H1 (cell line): ENCODE results near the gene TECTB. TPM values are rescaled to one million over a fixed set of nuclear protein-coding genes. Genes with fewer than 3 reads are reported as not detected.

Experiments used
- CTCF ChIA-PET: fragments of 300-600 bp; sonication (Branson Sonifier 250); formaldehyde crosslinking; loops from one replicate; lab custom pipeline; 2021; ENCODE audit not compliant: partially characterized antibody; lab: Charles Lee
- POLR2A ChIA-PET: fragments of 300-600 bp; sonication (Branson Sonifier 250); formaldehyde crosslinking; loops from one replicate; lab custom pipeline; 2021; ENCODE audit warnings: inconsistent platforms; ENCODE audit not compliant: partially characterized antibody; lab: Charles Lee
- DNase-seq, 2 experiments: peaks; one replicate each; pipeline versions ENCODE4 v3.0.0 to v3.0.0-alpha.2; 2010 to 2022; ENCODE audit warnings: low spot score in 2 of 2, low read depth in 1 of 2, mixed read lengths in 1 of 2
- FAIRE-seq: peaks from 2 replicates; lab custom pipeline; 2011; peaks lifted over from hg19 to GRCh38; lab: Jason Lieb, UNC
- H2AFZ ChIP-seq: 2 replicates; pipeline ENCODE4 v1.8.1; 2012; ENCODE audit warnings: low read length, inconsistent platforms
- H2AK5ac ChIP-seq: 2 replicates; pipeline ENCODE4 v1.6.1; 2013; ENCODE audit warnings: low read depth, low read length
- H2BK120ac ChIP-seq: replicated peaks from 2 replicates; pipeline ENCODE3; 2013; ENCODE audit warnings: low read depth, low read length, inconsistent platforms
- H2BK12ac ChIP-seq: 2 replicates; pipeline ENCODE4 v1.6.1; 2013; ENCODE audit warnings: low read depth, low read length
- H2BK15ac ChIP-seq: 2 replicates; pipeline ENCODE4 v1.6.1; 2013; ENCODE audit warnings: low read length
- H2BK20ac ChIP-seq: 2 replicates; pipeline ENCODE4 v1.6.1; 2013; ENCODE audit warnings: low read length
- H2BK5ac ChIP-seq: 2 replicates; pipeline ENCODE4 v1.6.1; 2013; ENCODE audit warnings: low read depth, low read length
- H3K14ac ChIP-seq: 2 replicates; pipeline ENCODE4 v1.6.1; 2013; ENCODE audit warnings: inconsistent platforms; ENCODE audit not compliant: insufficient read length
- H3K18ac ChIP-seq: 2 replicates; pipeline ENCODE4 v1.6.1; 2013; ENCODE audit warnings: low read length; ENCODE audit errors: extremely low read depth
- H3K23ac ChIP-seq: 2 replicates; pipeline ENCODE4 v1.6.1; 2013; ENCODE audit warnings: inconsistent platforms; ENCODE audit not compliant: insufficient read length
- H3K23me2 ChIP-seq: 2 replicates; pipeline ENCODE4 v1.6.1; 2013; ENCODE audit warnings: low read depth, low read length
- H3K27ac ChIP-seq: 2 replicates; pipeline ENCODE4 v1.6.1; 2011; ENCODE audit warnings: low read depth, low read length, inconsistent platforms
- H3K27me3 ChIP-seq, 4 experiments: replicated peaks in 1 of 4; 1 replicate in 1 of 4; 2 replicates in 3 of 4; pipeline versions ENCODE4 v1.6.1 to v1.8.1; 2011 to 2013; ENCODE audit warnings: low read length in 3 of 4, mild to moderate bottlenecking in 3 of 4, inconsistent platforms in 2 of 4, mixed read lengths in 2 of 4, moderate library complexity in 1 of 4; ENCODE audit not compliant: control insufficient read depth in 3 of 4, insufficient read depth in 3 of 4; ENCODE audit errors: extremely low read depth in 1 of 4
- H3K36me3 ChIP-seq, 4 experiments: 2 replicates each; pipeline versions ENCODE4 v1.6.1 to v1.8.1; 2011 to 2013; ENCODE audit warnings: mild to moderate bottlenecking in 4 of 4, low read length in 3 of 4, moderate library complexity in 2 of 4, control low read depth in 1 of 4, inconsistent platforms in 1 of 4; ENCODE audit not compliant: insufficient read depth in 4 of 4, control insufficient read depth in 2 of 4
- H3K4ac ChIP-seq: replicated peaks from 2 replicates; pipeline ENCODE3; 2013; ENCODE audit warnings: low read length, low read depth, mixed read lengths, inconsistent platforms; ENCODE audit not compliant: insufficient read length
- H3K4me1 ChIP-seq, 4 experiments: replicated peaks in 1 of 4; 1 replicate in 1 of 4; 2 replicates in 3 of 4; pipeline versions ENCODE4 v1.6.1 to v1.8.1; 2011 to 2013; ENCODE audit warnings: low read length in 3 of 4, inconsistent platforms in 2 of 4, mixed read lengths in 1 of 4; ENCODE audit not compliant: insufficient read depth in 4 of 4, control insufficient read depth in 3 of 4
- H3K4me2 ChIP-seq, 2 experiments: 2 replicates each; pipeline versions ENCODE4 v1.6.1 to v1.8.1; 2011 to 2013; ENCODE audit warnings: low read depth in 2 of 2, low read length in 2 of 2, control low read depth in 1 of 2, inconsistent platforms in 1 of 2, mild to moderate bottlenecking in 1 of 2; ENCODE audit not compliant: insufficient read depth in 1 of 2
- H3K4me3 ChIP-seq, 4 experiments: fragments of 200-600, 300-600 bp in 1 of 4; sonication (generic), shearing (Covaris generic), sonication (Bioruptor Twin) in 1 of 4; 2 replicates each; pipeline versions ENCODE4 v1.5.1 to v1.8.1; 2011 to 2016; ENCODE audit warnings: low read length in 4 of 4, low read depth in 3 of 4, control low read depth in 2 of 4, inconsistent platforms in 2 of 4, mild to moderate bottlenecking in 2 of 4, mixed read lengths in 1 of 4, moderate library complexity in 1 of 4; ENCODE audit not compliant: insufficient read depth in 2 of 4; ENCODE audit errors: extremely low read depth in 1 of 4
- H3K56ac ChIP-seq: replicated peaks from 2 replicates; pipeline ENCODE3; 2013; ENCODE audit warnings: low read depth, mild to moderate bottlenecking, mixed read lengths, low read length, inconsistent platforms; ENCODE audit not compliant: insufficient read length
- H3K79me1 ChIP-seq: 2 replicates; pipeline ENCODE4 v1.6.1; 2013; ENCODE audit warnings: low read depth, low read length, control low read depth
- H3K79me2 ChIP-seq, 2 experiments: 2 replicates each; pipeline versions ENCODE4 v1.6.1 to v1.8.1; 2012 to 2013; ENCODE audit warnings: low read length in 2 of 2, mild to moderate bottlenecking in 2 of 2, inconsistent platforms in 1 of 2; ENCODE audit not compliant: insufficient read depth in 2 of 2, control insufficient read depth in 1 of 2
- H3K9ac ChIP-seq, 4 experiments: replicated peaks in 1 of 4; 1 replicate in 1 of 4; 2 replicates in 3 of 4; pipeline versions ENCODE4 v1.6.1 to v1.8.1; 2011 to 2013; ENCODE audit warnings: low read depth in 3 of 4, low read length in 3 of 4, control low read depth in 2 of 4, mild to moderate bottlenecking in 2 of 4, moderate library complexity in 2 of 4, inconsistent platforms in 1 of 4; ENCODE audit errors: extremely low read depth in 1 of 4
- H3K9me3 ChIP-seq, 2 experiments: 2 replicates each; pipeline versions ENCODE4 v1.6.1 to v1.8.1; 2012 to 2013; ENCODE audit warnings: mild to moderate bottlenecking in 2 of 2, moderate library complexity in 2 of 2, control low read depth in 1 of 2, inconsistent platforms in 1 of 2, low read depth in 1 of 2, low read length in 1 of 2, mixed read lengths in 1 of 2; ENCODE audit not compliant: insufficient read depth in 2 of 2
- H4K20me1 ChIP-seq, 2 experiments: replicated peaks in 1 of 2; 2 replicates each; pipeline versions ENCODE3 to v1.8.1; 2011 to 2013; ENCODE audit warnings: inconsistent platforms in 2 of 2, low read length in 2 of 2, mild to moderate bottlenecking in 1 of 2; ENCODE audit not compliant: insufficient read depth in 2 of 2, control insufficient read depth in 1 of 2
- H4K5ac ChIP-seq: 2 replicates; pipeline ENCODE4 v1.6.1; 2013; ENCODE audit warnings: low read length, low read depth, mixed read lengths, inconsistent platforms; ENCODE audit not compliant: insufficient read length
- H4K8ac ChIP-seq: 2 replicates; pipeline ENCODE4 v1.8.0; 2013; ENCODE audit warnings: mild to moderate bottlenecking, moderate library complexity, low read length, inconsistent platforms; ENCODE audit not compliant: insufficient read depth; ENCODE audit errors: extremely low read depth
- H4K91ac ChIP-seq: replicated peaks from 2 replicates; pipeline ENCODE3; 2013; ENCODE audit warnings: low read length, mixed read lengths, inconsistent platforms; ENCODE audit not compliant: insufficient read length
- CBX5 ChIP-seq: fragments of 300-800, 300-1000 bp; sonication (generic); IDR thresholded peaks from 2 replicates; pipeline ENCODE4 v1.7.1; 2016; ENCODE audit warnings: antibody characterized with exemption, low read length, low read depth
- CBX8 ChIP-seq: fragments of 300-800, 300-1000 bp; sonication (generic); IDR thresholded peaks from 2 replicates; pipeline ENCODE4 v1.7.1; 2016; ENCODE audit warnings: low read depth, low read length, borderline replicate concordance
- CEBPB ChIP-seq: IDR thresholded peaks from 2 replicates; pipeline ENCODE4 v1.6.1; 2012; ENCODE audit warnings: low read depth, low read length
- RBBP5 ChIP-seq: IDR thresholded peaks from 2 replicates; pipeline ENCODE4 v1.7.1; 2012; ENCODE audit warnings: low read depth, mild to moderate bottlenecking, inconsistent platforms, low read length, moderate library complexity, borderline replicate concordance
- SAP30 ChIP-seq: fragments of 300-600 bp; sonication (generic); IDR thresholded peaks from 2 replicates; pipeline ENCODE4 v1.7.1; 2012; ENCODE audit warnings: low read length, moderate library complexity, mild to moderate bottlenecking, inconsistent platforms; ENCODE audit not compliant: insufficient read depth, insufficient replicate concordance
- SUZ12 ChIP-seq: fragments of 200-600 bp; sonication (generic); IDR thresholded peaks from 2 replicates; pipeline ENCODE4 v1.6.1; 2012; ENCODE audit warnings: mild to moderate bottlenecking, inconsistent platforms, low read length, moderate library complexity, mixed read lengths
- TBP ChIP-seq: IDR thresholded peaks from 2 replicates; pipeline ENCODE4 v1.6.1; 2011; ENCODE audit warnings: low read depth, low read length, improper control_type of control experiment
- WGBS, 2 experiments: shearing (Covaris generic) in 1 of 2; methylation state at CpG; one replicate each; pipeline versions ENCODE4 v1.1.6 to v1.1.7; 2013 to 2015; ENCODE audit warnings: low lambda C conversion rate in 2 of 2, mixed read lengths in 2 of 2, inconsistent platforms in 1 of 2, low coverage in 1 of 2, missing lambda C conversion rate in 1 of 2; ENCODE audit not compliant: insufficient replicate concordance in 2 of 2, insufficient coverage in 1 of 2, insufficient read length in 1 of 2; ENCODE audit errors: extremely low coverage in 1 of 2, missing lambda C conversion rate in 1 of 2; 5-methylcytosine and 5-hydroxymethylcytosine counted together
- polyA plus RNA-seq, 7 experiments: library from polyadenylated mRNA; depleted of rRNA in 3 of 7; stranded (reverse) in 5 of 7; unstranded in 2 of 7; fragments of >200 nt in 5 of 7; fragments of 200-250 nt in 2 of 7; gene quantifications; 1 replicate in 5 of 7; 2 replicates in 1 of 7; 4 replicates in 1 of 7; pipeline versions ENCODE4 v1.2.1 to v1.2.3, GENCODE V29; 2011 to 2013; ENCODE audit warnings: missing spikeins in 2 of 7, mixed read lengths in 2 of 7
- total RNA-seq: library from RNA; stranded (reverse); fragmentation: NEBNext Ultra II Directional; extraction: Animal tissue kit (Norgen Biotek cat#: 25700); gene quantifications from 2 replicates; pipeline ENCODE4 v1.2.1, GENCODE V29; 2021

The TECTB gene
- total and polyA plus RNA-seq, 2 of the 8 experiments (the other 6 are each of a cell fraction or from before 2014, with no cell fraction given): not detected

GRCh38 chr10:112288486-112288885 is 5.3 kb downstream of the TECTB start:
- no peak overlapping the region for H3K23ac ChIP-seq
- H2AFZ ChIP-seq: no peak overlapping the region
- H3K27me3 ChIP-seq: peaks cover 0 to 3% (median 1%) of the 10 kb centered on the region in 4 experiments; a peak in 5 of 7 replicates
- H3K14ac ChIP-seq: no peak overlapping the region
- no peak overlapping the region for H3K27ac ChIP-seq
- no peak overlapping the region for H3K4me3 ChIP-seq
- H4K5ac ChIP-seq: no peak overlapping the region
- H3K56ac ChIP-seq: no peak overlapping the region
- CTCF ChIA-PET: interaction anchor here (0.8 to 1.6 kb wide), 4 partner anchors 13 to 151 kb away, joined by 3 read pairs; no protein-coding TSS in a partner anchor
- no peak overlapping the region for H4K8ac ChIP-seq
- H2BK15ac ChIP-seq: no peak overlapping the region
- H2BK20ac ChIP-seq: no peak overlapping the region
- no peaks in the 10 kb centered on the region for H4K20me1 ChIP-seq
- H2BK120ac ChIP-seq: no peak overlapping the region
- DNase-seq (no peak), FAIRE-seq (no peak)
- no peaks in the 10 kb centered on the region for H3K9me3 ChIP-seq
- H3K79me2 ChIP-seq: no peaks in the 10 kb centered on the region
- no peaks in the 10 kb centered on the region for H3K79me1 ChIP-seq
- no peaks in the 10 kb centered on the region; a peak in 2 of 7 replicates for H3K4me1 ChIP-seq
- no peak overlapping the region for H4K91ac ChIP-seq
- no peaks in the 10 kb centered on the region for H3K36me3 ChIP-seq
- 83% methylated on average over 3 of the region's 3 CpGs; no CpG with 5 or more reads in 1 of the 2 experiments for WGBS, 2 experiments
- H3K4me2 ChIP-seq: no peak overlapping the region; a peak in 1 of 4 replicates
- H3K18ac ChIP-seq: no peak overlapping the region
- H3K23me2 ChIP-seq: no peaks in the 10 kb centered on the region
- H3K9ac ChIP-seq: no peak overlapping the region
- no peak overlapping the region for H2BK12ac ChIP-seq
- H2AK5ac ChIP-seq: no peak overlapping the region
- H2BK5ac ChIP-seq: no peak overlapping the region
- POLR2A ChIA-PET: no interaction called here
- no peak overlapping the region for H3K4ac ChIP-seq
- no peak for TF ChIP-seq CBX5
- no peak for TF ChIP-seq TBP
- no peak for TF ChIP-seq CBX8
- TF ChIP-seq RBBP5: no peak
- no peak for TF ChIP-seq SAP30
- no peak for TF ChIP-seq SUZ12
- TF ChIP-seq CEBPB: no peak
